Sigmoid colon (tissue), 4 donors: ENCODE measurements around the gene HS1BP3.

Source experiments
- CTCF ChIP-seq, 4 experiments: fragments of 450-650 bp in 3 of 4; fragments of 200-600 bp in 1 of 4; IDR thresholded peaks; one replicate each; pipeline ENCODE4 v1.5.1; 2016 to 2019; ENCODE audit warnings: antibody characterized with exemption in 4 of 4, mild to moderate bottlenecking in 3 of 4, moderate library complexity in 2 of 4
- EP300 ChIP-seq, 4 donors: sonication (generic); formaldehyde crosslinking; IDR thresholded peaks; one replicate each; pipeline ENCODE4 v1.6.1; 2017; ENCODE audit warnings: antibody characterized with exemption in 4 of 4
- POLR2A ChIP-seq, 2 donors: fragments of 450-650 bp; IDR thresholded peaks; one replicate each; pipeline ENCODE4 v1.6.1; 2016; ENCODE audit warnings: antibody characterized with exemption in 2 of 2, mild to moderate bottlenecking in 2 of 2, moderate library complexity in 2 of 2

GRCh38 chr2:20651731-20652099 lies 817 bp upstream of the HS1BP3 start:
- TF ChIP-seq POLR2A (IDR thresholded peaks at IDR 0.05) (no peak), CTCF (IDR thresholded peaks at IDR 0.05) (no peak), EP300 (IDR thresholded peaks at IDR 0.05) (no peak)
